ENCODE measurements around the gene ZAR1L. TPM values are rescaled to one million over a fixed set of nuclear protein-coding genes. Genes with fewer than 3 reads are reported as not detected.
"Not testable (repeated sequence)": the region's sequence is repeated elsewhere in the genome, so short reads cannot be mapped to it uniquely, and the experiment has no call there.

ZAR1L gene
- under 1 TPM in 1 of 2 donors, not detected in 1; 0.19 TPM for total RNA-seq

DNA sequence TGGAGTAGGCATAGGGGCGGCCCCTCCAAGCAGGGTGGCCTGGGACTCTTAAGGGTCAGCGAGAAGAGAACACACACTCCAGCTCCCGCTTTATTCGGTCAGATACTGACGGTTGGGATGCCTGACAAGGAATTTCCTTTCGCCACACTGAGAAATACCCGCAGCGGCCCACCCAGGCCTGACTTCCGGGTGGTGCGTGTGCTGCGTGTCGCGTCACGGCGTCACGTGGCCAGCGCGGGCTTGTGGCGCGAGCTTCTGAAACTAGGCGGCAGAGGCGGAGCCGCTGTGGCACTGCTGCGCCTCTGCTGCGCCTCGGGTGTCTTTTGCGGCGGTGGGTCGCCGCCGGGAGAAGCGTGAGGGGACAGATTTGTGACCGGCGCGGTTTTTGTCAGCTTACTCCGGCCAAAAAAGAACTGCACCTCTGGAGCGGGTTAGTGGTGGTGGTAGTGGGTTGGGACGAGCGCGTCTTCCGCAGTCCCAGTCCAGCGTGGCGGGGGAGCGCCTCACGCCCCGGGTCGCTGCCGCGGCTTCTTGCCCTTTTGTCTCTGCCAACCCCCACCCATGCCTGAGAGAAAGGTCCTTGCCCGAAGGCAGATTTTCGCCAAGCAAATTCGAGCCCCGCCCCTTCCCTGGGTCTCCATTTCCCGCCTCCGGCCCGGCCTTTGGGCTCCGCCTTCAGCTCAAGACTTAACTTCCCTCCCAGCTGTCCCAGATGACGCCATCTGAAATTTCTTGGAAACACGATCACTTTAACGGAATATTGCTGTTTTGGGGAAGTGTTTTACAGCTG, at the start of gene ZAR1L, which contains the start of gene BRCA2:
TSS of gene ZAR1L (minus strand) at position 126 of the 790 bp plus-strand sequence. CDS start 3,438 bp downstream, outside the sequence.
TSS of gene BRCA2 (plus strand) at position 271 of the 790 bp plus-strand sequence. CDS start 953 bp downstream, outside the sequence.
- peak within 1 kb of the TSS; percentile 96 for H3K4me3 Mint-ChIP-seq
- H3K9me3 Mint-ChIP-seq: no peaks in the 10 kb centered on the region
- H3K27ac Mint-ChIP-seq: peak within 1 kb of the TSS; percentile 98
- H3K27me3 Mint-ChIP-seq: no peaks in the 10 kb centered on the region
- H3K4me1 Mint-ChIP-seq: peaks cover 15% of the 10 kb centered on the region
- peaks cover 49% of the 10 kb centered on the region for H3K36me3 Mint-ChIP-seq (ENCODE audit: low read depth)
- peak; percentile 97 for ATAC-seq (replicated peaks)

GRCh38 chr13:32362574-32362973, 47.4 kb upstream of the ZAR1L start:
- no peaks in the 10 kb centered on the region for H3K4me1 Mint-ChIP-seq
- peaks cover 20% of the 10 kb centered on the region for H3K36me3 Mint-ChIP-seq (ENCODE audit: low read depth)
- no peaks in the 10 kb centered on the region for H3K9me3 Mint-ChIP-seq
- no peak overlapping the region for H3K4me3 Mint-ChIP-seq
- no peak for ATAC-seq (replicated peaks)
- no peaks in the 10 kb centered on the region for H3K27me3 Mint-ChIP-seq
- H3K27ac Mint-ChIP-seq: no peak overlapping the region

DNA sequence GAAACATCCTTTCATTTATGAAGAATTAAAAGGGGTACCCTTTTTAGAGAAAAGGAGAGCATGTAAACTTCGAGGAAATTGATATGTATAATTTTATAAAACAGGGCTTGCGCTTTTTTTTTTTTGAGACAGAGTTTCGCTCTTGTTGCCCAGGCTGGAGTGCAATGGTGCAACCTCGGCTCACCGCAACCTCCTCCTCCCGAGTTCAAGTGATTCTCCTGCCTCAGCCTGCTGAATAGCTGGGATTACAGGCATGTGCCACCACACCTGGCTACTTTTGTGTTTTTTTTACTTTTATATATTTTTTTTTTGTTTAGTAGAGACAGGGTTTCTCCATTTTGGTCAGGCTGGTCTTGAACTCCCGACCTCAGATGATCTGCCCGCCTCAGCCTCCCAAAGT, 40.8 kb upstream of the ZAR1L start:
- not testable (repeated sequence) for H3K27me3 Mint-ChIP-seq; H3K27ac Mint-ChIP-seq; H3K9me3 Mint-ChIP-seq; H3K4me1 Mint-ChIP-seq; H3K4me3 Mint-ChIP-seq; ATAC-seq (replicated peaks)
- peaks cover 15% of the 10 kb centered on the region for H3K36me3 Mint-ChIP-seq (ENCODE audit: low read depth)

DNA sequence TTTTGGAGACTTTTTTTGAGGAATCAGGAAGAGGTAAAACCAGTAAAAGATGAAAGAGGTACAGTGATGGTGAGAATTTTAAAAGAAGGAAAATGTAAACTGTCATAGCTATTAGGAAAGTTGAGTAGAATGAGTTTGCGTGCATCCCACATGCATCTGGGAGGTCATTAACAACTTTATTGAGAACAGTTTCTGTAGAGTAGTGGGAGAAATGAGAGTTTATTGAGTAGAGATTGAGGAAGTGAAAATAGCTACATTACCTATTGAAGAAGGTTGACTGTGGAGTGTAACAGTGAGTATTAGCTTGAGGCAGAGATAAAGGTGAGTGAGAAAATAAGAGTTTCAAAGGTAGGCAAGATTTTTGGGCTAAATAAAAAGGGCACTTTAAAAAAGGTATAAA, 38.9 kb upstream of the ZAR1L start:
- no peak for ATAC-seq (replicated peaks)
- Mint-ChIP-seq H3K4me3 (no peak overlapping the region), H3K4me1 (no peaks in the 10 kb centered on the region), H3K36me3 (ENCODE audit: low read depth) (peaks cover 28% of the 10 kb centered on the region), H3K27ac (no peak overlapping the region), H3K27me3 (no peaks in the 10 kb centered on the region), H3K9me3 (no peaks in the 10 kb centered on the region)

- not testable (repeated sequence) for H3K27me3 Mint-ChIP-seq; H3K27ac Mint-ChIP-seq; H3K9me3 Mint-ChIP-seq; H3K4me3 Mint-ChIP-seq; H3K4me1 Mint-ChIP-seq; ATAC-seq (replicated peaks)
- H3K36me3 Mint-ChIP-seq (ENCODE audit: low read depth): peaks cover 35% of the 10 kb centered on the region
Measured at GRCh38 chr13:32350839-32351441, 35.8 kb upstream of the ZAR1L start.

DNA sequence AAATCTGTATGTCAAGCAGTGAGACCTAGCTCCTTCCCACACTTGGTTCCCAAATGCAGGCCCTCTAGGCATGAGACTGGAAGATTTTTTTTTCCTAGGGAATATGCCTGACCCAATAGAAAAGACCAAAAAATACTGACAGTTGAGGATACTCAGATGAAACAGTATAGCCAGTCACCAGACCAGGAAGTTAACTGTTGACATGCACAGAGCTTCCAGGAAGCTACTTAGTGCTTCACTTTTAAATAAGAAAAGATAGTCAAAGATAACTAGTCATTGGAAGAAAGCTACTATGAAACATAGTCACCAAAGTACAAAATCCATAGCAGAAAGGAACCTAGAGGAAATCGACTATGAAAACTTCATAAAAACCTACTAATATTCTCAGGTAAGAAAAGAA, 32.5 kb upstream of the ZAR1L start:
- ATAC-seq (replicated peaks): no peak
- Mint-ChIP-seq H3K4me1 (no peaks in the 10 kb centered on the region), H3K4me3 (no peak overlapping the region), H3K27me3 (no peaks in the 10 kb centered on the region), H3K27ac (no peak overlapping the region), H3K9me3 (no peaks in the 10 kb centered on the region), H3K36me3 (ENCODE audit: low read depth) (peaks cover 35% of the 10 kb centered on the region)

GRCh38 chr13:32340914-32341313, 25.8 kb upstream of the ZAR1L start:
- Mint-ChIP-seq H3K27me3 (no peaks in the 10 kb centered on the region), H3K4me3 (no peak overlapping the region), H3K36me3 (ENCODE audit: low read depth) (peaks cover 24% of the 10 kb centered on the region), H3K4me1 (no peaks in the 10 kb centered on the region), H3K27ac (no peak overlapping the region), H3K9me3 (no peaks in the 10 kb centered on the region)
- ATAC-seq (replicated peaks): no peak

- no peaks in the 10 kb centered on the region for H3K27me3 Mint-ChIP-seq
- no peak overlapping the region for H3K27ac Mint-ChIP-seq
- no peaks in the 10 kb centered on the region for H3K4me1 Mint-ChIP-seq
- no peak overlapping the region for H3K4me3 Mint-ChIP-seq
- peaks cover 72% of the 10 kb centered on the region for H3K36me3 Mint-ChIP-seq (ENCODE audit: low read depth)
- H3K9me3 Mint-ChIP-seq: no peaks in the 10 kb centered on the region
- no peak for ATAC-seq (replicated peaks)
Measured at GRCh38 chr13:32334671-32335070, 19.5 kb upstream of the ZAR1L start.

DNA sequence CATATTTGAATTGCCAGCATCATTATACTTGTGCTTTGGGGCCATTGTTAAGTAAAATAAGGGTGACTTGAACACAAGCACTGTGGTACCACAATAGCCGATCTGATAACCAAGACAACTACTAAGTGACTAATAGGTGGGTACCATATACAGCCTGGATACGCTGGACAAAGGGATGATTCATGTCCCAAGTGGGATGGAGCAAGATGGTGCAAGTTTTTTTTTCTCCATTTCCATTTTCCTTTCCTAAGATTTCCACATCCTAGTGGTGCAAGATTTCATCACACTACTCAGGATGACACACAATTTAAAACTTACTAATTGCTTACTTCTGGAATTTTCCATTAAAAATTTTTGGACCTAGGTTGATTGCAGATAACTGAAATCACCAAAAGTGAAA, 15.3 kb upstream of the ZAR1L start:
- H3K36me3 Mint-ChIP-seq (ENCODE audit: low read depth): peaks cover 58% of the 10 kb centered on the region
- H3K9me3 Mint-ChIP-seq: no peaks in the 10 kb centered on the region
- no peak overlapping the region for H3K27ac Mint-ChIP-seq
- no peaks in the 10 kb centered on the region for H3K27me3 Mint-ChIP-seq
- ATAC-seq (replicated peaks): no peak
- no peak overlapping the region for H3K4me3 Mint-ChIP-seq
- no peaks in the 10 kb centered on the region for H3K4me1 Mint-ChIP-seq

- H3K4me3 Mint-ChIP-seq: no peak overlapping the region
- no peak for ATAC-seq (replicated peaks)
- H3K27me3 Mint-ChIP-seq: no peaks in the 10 kb centered on the region
- H3K9me3 Mint-ChIP-seq: no peaks in the 10 kb centered on the region
- H3K4me1 Mint-ChIP-seq: peaks cover 16% of the 10 kb centered on the region
- H3K27ac Mint-ChIP-seq: no peak overlapping the region
- peaks cover 44% of the 10 kb centered on the region for H3K36me3 Mint-ChIP-seq (ENCODE audit: low read depth)
Measured at GRCh38 chr13:32323912-32324311, 8.7 kb upstream of the ZAR1L start.

DNA sequence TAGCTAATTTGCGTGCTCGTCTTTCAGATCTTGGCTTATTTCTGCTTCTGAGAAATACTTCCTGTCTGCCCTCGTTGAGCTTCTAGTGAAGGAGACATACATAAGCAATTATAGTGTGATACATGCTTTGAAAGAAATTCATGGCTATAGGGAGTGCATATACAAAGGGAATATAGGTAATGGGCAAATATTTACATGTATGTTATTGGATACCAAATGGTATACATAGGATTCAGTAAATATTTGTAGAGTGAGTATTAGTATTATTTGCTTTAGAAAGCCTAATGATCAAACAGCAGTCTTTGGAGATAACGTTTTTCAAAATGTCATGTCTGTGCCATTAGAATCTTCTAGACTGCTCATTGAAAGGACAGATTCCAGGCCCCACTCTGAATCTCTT, 5.4 kb upstream of the ZAR1L start:
- peaks cover 54% of the 10 kb centered on the region for H3K36me3 Mint-ChIP-seq (ENCODE audit: low read depth)
- H3K9me3 Mint-ChIP-seq: no peaks in the 10 kb centered on the region
- H3K4me3 Mint-ChIP-seq: peak overlapping the region; percentile 7
- no peak for ATAC-seq (replicated peaks)
- H3K27ac Mint-ChIP-seq: peak overlapping the region; percentile 1
- H3K4me1 Mint-ChIP-seq: peaks cover 16% of the 10 kb centered on the region
- H3K27me3 Mint-ChIP-seq: no peaks in the 10 kb centered on the region

- ATAC-seq (replicated peaks): no peak
- no peak overlapping the region for H3K27ac Mint-ChIP-seq
- peak overlapping the region; percentile 96 for H3K4me3 Mint-ChIP-seq
- H3K9me3 Mint-ChIP-seq: no peaks in the 10 kb centered on the region
- peaks cover 16% of the 10 kb centered on the region for H3K4me1 Mint-ChIP-seq
- no peaks in the 10 kb centered on the region for H3K27me3 Mint-ChIP-seq
- H3K36me3 Mint-ChIP-seq (ENCODE audit: low read depth): peaks cover 50% of the 10 kb centered on the region
Measured at GRCh38 chr13:32317716-32318465, 2.7 kb upstream of the ZAR1L start.

DNA sequence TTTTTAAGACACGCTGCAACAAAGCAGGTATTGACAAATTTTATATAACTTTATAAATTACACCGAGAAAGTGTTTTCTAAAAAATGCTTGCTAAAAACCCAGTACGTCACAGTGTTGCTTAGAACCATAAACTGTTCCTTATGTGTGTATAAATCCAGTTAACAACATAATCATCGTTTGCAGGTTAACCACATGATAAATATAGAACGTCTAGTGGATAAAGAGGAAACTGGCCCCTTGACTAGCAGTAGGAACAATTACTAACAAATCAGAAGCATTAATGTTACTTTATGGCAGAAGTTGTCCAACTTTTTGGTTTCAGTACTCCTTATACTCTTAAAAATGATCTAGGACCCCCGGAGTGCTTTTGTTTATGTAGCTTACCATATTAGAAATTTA, 1.3 kb upstream of the ZAR1L start:
- H3K9me3 Mint-ChIP-seq: no peaks in the 10 kb centered on the region
- H3K36me3 Mint-ChIP-seq (ENCODE audit: low read depth): peaks cover 50% of the 10 kb centered on the region
- H3K4me3 Mint-ChIP-seq: peak overlapping the region; percentile 96
- H3K4me1 Mint-ChIP-seq: peaks cover 16% of the 10 kb centered on the region
- no peaks in the 10 kb centered on the region for H3K27me3 Mint-ChIP-seq
- peak overlapping the region; percentile 98 for H3K27ac Mint-ChIP-seq
- ATAC-seq (replicated peaks): no peak

DNA sequence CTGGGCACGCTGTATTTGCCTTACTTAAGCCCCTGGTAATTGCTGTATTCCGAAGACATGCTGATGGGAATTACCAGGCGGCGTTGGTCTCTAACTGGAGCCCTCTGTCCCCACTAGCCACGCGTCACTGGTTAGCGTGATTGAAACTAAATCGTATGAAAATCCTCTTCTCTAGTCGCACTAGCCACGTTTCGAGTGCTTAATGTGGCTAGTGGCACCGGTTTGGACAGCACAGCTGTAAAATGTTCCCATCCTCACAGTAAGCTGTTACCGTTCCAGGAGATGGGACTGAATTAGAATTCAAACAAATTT, 821 bp upstream of the ZAR1L start:
- Mint-ChIP-seq H3K27me3 (no peaks in the 10 kb centered on the region), H3K9me3 (no peaks in the 10 kb centered on the region), H3K4me1 (peaks cover 16% of the 10 kb centered on the region), H3K4me3 (peak overlapping the region; percentile 96), H3K36me3 (ENCODE audit: low read depth) (peaks cover 50% of the 10 kb centered on the region), H3K27ac (peak overlapping the region; percentile 98)
- ATAC-seq (replicated peaks): peak; percentile 49

Data from activated T-helper 17 cell treated with anti-CD3 and anti-CD28 coated beads, Interleukin-2, amount 50 U/mL, for 72 hours (primary cell).